ENCODE data around the gene PKP3.
"Not testable (repeated sequence)": the region's sequence is repeated elsewhere in the genome, so short reads cannot be mapped to it uniquely, and the experiment has no call there.

The PKP3 gene

DNA sequence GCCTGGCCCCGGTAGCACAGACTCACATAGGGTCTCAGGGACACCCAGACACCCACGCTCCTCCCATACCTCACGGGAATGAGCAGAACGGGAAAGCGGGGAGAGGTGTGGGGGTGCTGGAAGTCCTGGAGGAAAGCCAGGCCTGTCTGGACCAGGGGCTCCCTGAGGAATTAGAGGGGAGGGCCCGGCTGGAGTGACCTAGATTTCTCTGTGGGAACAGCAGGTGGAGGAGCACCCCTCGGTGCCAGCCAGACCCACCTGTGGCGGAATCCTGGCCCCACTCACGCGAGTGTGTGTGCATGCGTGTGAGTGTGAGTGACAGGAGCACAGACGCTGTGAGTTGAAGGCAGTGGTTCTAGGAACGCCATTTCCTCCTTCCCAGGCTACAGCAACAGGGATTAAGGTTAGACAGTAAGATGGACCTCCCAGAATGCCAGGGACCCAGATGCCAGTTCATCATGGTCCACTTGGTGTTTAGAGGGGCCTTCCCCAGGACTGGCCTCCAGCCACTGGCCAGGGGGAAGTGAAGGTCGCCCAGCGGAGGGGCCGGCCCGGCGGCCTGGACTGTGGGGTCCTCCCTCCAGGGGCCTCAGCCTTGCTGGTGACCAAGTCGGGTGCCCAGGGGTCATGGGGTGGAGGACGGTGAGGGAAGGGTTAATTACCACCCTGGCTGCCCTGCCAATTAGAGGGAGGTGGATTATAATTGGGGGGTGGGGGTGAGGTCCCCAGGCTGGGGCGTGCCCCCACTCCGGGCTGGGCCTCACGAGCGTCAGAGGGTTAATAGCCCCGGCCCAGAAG, 1.0 kb downstream of the PKP3 start:
- DNase-seq: no peak

GRCh38 chr11:395866-396265, 1.9 kb downstream of the PKP3 start:
- DNase-seq: no peak

DNA sequence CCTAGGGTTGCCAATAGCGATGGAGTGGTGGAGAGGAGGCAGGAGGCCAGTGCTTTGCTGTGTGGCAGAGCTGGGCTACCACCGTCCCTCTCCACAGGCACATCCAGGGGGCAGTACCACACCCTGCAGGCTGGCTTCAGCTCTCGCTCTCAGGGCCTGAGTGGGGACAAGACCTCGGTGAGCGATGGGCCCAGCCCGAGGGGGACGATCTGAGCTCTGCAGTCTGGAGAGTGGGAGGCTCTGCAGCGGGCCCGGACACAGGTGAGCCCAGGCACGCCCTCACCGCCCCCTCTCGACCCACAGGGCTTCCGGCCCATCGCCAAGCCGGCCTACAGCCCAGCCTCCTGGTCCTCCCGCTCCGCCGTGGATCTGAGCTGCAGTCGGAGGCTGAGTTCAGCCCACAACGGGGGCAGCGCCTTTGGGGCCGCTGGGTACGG, 2.5 kb downstream of the PKP3 start:
- no peak for DNase-seq

DNA sequence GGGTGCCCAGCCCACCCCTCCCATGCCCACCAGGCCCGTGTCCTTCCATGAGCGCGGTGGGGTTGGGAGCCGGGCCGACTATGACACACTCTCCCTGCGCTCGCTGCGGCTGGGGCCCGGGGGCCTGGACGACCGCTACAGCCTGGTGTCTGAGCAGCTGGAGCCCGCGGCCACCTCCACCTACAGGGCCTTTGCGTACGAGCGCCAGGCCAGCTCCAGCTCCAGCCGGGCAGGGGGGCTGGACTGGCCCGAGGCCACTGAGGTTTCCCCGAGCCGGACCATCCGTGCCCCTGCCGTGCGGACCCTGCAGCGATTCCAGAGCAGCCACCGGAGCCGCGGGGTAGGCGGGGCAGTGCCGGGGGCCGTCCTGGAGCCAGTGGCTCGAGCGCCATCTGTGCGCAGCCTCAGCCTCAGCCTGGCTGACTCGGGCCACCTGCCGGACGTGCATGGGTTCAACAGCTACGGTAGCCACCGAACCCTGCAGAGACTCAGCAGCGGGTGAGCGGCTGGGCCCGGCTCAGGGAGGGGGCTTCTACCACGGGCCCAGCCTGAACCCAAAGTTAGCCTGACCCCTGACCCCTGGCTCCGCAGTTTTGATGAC, 3.0 kb downstream of the PKP3 start:
- DNase-seq: peak in 35 of 58 donors; percentile 15 to 64 (median 31)

GRCh38 chr11:398826-399225, 4.8 kb downstream of the PKP3 start:
- no peak for DNase-seq

DNA sequence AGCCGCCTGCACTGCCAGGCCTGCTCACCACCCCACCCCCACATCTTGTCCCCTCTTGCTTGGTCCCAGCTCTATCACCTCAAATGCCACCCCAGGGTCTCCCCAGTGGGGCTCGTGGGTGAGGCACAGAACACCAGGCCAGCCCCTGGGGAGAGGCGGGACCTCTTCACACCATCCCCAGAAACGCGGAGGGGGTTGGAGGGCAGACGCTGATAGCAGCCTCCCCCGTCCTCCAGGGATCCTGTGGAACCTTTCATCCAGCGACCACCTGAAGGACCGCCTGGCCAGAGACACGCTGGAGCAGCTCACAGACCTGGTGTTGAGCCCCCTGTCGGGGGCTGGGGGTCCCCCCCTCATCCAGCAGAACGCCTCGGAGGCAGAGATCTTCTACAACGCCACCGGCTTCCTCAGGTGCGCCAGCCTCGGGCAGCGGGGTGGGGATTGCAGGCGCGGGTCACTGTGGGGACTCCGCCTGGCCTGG, 5.8 kb downstream of the PKP3 start:
- DNase-seq: no peak

DNA sequence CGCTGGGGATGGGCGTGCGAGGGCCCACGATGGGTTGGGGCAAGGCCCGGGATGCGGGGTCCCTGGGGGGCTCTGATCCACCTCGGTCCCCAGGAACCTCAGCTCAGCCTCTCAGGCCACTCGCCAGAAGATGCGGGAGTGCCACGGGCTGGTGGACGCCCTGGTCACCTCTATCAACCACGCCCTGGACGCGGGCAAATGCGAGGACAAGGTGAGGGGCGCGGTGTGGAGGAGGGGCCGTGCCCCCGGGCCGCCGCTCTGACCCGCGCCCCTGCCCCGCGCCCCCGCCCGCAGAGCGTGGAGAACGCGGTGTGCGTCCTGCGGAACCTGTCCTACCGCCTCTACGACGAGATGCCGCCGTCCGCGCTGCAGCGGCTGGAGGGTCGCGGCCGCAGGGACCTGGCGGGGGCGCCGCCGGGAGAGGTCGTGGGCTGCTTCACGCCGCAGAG, 6.3 kb downstream of the PKP3 start:
- DNase-seq: no peak

GRCh38 chr11:401196-401595, 7.2 kb downstream of the PKP3 start:
- DNase-seq: not testable (repeated sequence)

GRCh38 chr11:403021-403760, 9.2 kb downstream of the PKP3 start:
- no peak for DNase-seq

DNA sequence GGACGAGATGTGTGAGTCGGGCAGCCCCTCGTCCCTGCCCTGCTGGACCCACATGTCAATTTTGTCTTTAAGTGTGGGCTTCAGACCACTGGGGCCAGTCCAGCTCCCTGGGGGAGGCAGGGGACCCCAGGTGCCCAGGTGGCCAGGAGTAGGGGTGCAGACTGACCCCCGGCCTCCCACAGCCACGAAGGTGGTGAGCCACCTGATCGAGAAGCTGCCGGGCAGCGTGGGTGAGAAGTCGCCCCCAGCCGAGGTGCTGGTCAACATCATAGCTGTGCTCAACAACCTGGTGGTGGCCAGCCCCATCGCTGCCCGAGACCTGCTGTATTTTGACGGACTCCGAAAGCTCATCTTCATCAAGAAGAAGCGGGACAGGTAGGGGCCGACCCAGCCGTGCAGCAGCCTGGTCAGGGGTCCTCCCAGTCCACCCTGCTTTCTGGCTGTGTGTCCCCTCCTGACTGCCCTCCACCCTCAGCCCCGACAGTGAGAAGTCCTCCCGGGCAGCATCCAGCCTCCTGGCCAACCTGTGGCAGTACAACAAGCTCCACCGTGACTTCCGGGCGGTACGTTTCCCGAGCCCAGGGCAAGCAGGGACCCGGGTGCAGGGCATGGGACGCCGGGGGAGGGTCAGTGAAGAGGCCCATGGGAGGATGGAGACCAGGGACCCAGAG, 9.9 kb downstream of the PKP3 start:
- DNase-seq: no peak

GRCh38 chr11:404551-405264, 10.7 kb downstream of the PKP3 start:
- no peak for DNase-seq

DNA sequence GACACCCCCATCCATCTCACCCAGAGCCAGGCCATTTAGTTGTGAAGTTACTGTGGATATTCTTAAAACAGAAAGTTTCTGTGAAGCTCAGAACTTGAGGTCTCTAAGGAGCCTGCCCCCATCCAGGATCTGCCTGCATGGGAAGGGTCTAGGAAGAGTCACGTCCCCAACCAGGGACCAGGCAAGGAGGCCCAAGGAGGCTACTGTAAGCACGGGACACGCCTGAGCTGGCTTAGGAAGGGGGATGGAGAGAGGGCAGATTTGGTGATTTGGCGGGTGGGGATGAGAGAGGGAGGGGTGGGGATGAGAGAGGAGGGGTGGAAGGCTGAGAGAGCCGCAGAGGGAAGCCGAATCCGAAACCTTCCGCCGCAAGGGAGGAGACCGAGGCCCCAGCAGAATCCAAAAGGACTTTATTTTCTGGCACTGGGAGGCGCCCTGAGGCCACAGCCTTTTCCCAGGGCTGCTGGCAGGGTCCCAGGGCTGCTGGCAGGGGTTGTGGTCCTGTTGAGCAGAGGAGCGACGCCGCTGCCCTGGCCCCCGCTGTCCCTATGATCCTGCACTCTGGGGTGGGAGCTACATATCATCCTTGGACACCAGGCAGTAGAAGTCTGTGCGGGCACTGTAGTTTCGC, 11.4 kb downstream of the PKP3 start:
- DNase-seq: peak in 37 of 58 donors; percentile 6 to 64 (median 30)

GRCh38 chr11:405954-406795, 12.2 kb downstream of the PKP3 start:
- DNase-seq: no peak

DNA sequence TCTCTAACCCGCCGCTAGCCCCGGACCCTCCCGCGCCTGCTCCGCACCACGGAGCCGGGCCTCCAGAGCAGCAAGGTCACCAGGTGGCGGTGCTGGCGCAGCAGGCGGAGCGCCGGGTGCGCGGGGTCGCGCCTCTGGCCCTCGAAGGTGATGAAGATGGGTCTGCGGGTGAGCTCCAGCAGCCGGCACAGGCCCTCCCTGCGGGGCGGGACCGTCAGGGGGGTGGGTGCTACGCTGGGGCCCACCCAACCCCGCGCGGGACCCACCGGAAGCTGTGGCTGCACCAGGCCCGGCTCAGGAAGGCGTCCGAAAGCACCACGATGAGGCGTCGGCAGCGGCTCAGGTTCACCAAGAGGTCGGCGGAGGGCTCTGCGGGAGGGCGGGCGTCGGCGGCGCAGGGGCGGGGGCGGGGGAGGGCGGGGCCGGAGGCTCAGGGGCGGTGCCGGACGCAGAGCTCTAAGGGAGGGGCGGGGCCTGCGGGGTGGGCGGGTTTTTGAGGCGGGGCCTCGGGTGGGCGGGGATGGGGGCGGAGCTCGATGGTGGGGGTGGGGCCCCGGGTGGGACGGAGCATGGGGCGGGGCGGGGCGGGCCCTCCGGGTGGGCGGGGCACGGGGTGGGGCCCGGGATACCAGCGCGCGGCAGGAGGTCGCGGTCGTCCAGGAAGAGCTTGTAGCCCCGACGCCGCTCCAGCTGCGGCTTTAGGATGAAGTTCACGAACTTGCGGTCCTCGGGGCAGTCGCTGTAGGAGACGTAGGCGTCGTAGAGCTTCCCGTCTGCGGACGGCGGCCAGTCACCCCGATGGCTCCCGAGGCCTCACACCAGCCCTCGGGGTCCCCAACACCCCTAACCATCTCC, 13.0 kb downstream of the PKP3 start:
- peak in 41 of 58 donors; percentile 11 to 75 (median 49) for DNase-seq

DNA sequence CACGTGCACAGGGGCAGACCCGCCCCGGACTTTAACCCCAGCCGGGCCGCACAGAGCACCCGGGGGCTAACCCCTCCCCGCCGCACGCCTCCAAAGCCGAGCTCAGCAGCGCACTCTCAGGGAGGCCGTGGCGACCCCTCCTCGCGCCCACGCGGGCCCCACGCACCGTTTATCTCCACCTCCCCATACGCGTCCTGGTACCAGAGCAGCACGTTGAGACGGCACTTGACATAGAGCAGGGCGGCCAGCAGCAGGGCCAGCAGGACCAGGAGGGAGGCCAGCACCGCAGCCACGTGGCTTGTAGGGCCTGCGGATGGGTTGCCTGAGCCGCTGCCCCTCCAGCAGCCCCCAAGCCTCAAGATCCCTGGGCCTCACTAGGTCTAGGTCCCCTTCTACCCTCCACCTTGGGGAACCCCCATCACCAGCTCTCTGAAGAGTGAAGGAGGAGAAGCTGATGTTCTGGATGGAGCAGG, 13.7 kb downstream of the PKP3 start:
- DNase-seq: no peak

GRCh38 chr11:408154-409007, 14.4 kb downstream of the PKP3 start:
- DNase-seq: no peak

DNA sequence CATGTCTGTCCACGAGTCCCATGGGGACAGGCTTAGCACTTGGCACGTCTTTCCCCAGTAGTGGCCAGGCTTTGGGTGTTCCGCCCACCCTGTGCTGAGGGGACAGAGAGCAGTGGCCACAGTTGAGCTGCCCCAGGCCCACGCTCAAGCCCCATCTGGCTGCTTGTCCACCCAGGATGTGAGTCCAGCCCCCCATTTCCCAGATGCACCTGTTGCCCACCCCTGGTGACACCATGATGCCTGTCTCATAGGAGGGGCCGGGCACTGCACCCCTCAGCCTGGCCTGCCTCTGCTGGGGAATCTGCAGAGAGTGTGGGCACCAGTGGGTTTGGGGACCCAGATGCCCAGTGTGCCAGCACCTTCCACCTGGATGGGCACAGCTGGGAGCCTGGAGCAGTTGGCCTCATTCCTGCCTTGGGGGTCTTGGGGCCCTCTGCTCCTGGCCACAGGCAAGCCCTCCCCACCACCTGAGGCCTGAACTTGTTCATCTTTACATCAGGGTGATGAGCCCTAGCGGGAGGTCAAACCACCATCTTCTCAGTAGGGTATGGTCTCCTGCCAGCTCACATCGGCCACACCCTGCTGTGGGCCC, 15.1 kb downstream of the PKP3 start:
- DNase-seq: no peak

All from anterior cingulate cortex (tissue), 58 donors.